H9 (cell line): Measurements from ENCODE around the gene KLHL12. TPM values are rescaled to one million over a fixed set of nuclear protein-coding genes. Genes with fewer than 3 reads are reported as not detected.
A peak's percentile ranks its signal among the peaks of the same experiment; 100 is the strongest.

ENCODE experiments used
- DNase-seq: peaks from one replicate; pipeline ENCODE4 v3.0.0-alpha.2; 2017
- H2AFZ ChIP-seq: one replicate; pipeline ENCODE4 v1.6.1; 2013; ENCODE audit warnings: mild to moderate bottlenecking, low read length, control low read depth, moderate library complexity
- H2AK5ac ChIP-seq: 2 replicates; pipeline ENCODE4 v1.6.1; 2013; ENCODE audit warnings: low read length, control low read depth, mixed read lengths; ENCODE audit not compliant: insufficient read length
- H2BK120ac ChIP-seq: one replicate; pipeline ENCODE4 v1.6.1; 2013; ENCODE audit warnings: low read depth, mild to moderate bottlenecking, low read length, control low read depth, inconsistent platforms; ENCODE audit not compliant: poor library complexity, severe bottlenecking
- H2BK12ac ChIP-seq: 2 replicates; pipeline ENCODE4 v1.6.1; 2013; ENCODE audit warnings: low read length, control low read depth, mixed read lengths, low read depth; ENCODE audit not compliant: insufficient read length
- H2BK15ac ChIP-seq: 2 replicates; pipeline ENCODE4 v1.6.1; 2013; ENCODE audit warnings: low read depth, low read length, control low read depth
- H2BK20ac ChIP-seq: one replicate; pipeline ENCODE4 v1.6.1; 2013; ENCODE audit warnings: low read depth, mild to moderate bottlenecking, low read length, control low read depth, inconsistent platforms; ENCODE audit not compliant: poor library complexity, severe bottlenecking
- H2BK5ac ChIP-seq: 2 replicates; pipeline ENCODE4 v1.6.1; 2013; ENCODE audit warnings: low read length, control low read depth, mixed read lengths; ENCODE audit not compliant: insufficient read length
- H3K14ac ChIP-seq: 2 replicates; pipeline ENCODE4 v1.6.1; 2013; ENCODE audit warnings: low read length, control low read depth; ENCODE audit not compliant: insufficient read depth
- H3K18ac ChIP-seq: 2 replicates; pipeline ENCODE4 v1.6.1; 2013; ENCODE audit warnings: low read depth, mild to moderate bottlenecking, mixed read lengths, low read length, control low read depth; ENCODE audit not compliant: insufficient read length
- H3K23ac ChIP-seq: 2 replicates; pipeline ENCODE4 v1.6.1; 2013; ENCODE audit warnings: low read length, control low read depth, mixed read lengths, low read depth; ENCODE audit not compliant: insufficient read length
- H3K23me2 ChIP-seq: 2 replicates; pipeline ENCODE4 v1.6.1; 2013; ENCODE audit warnings: low read depth, mild to moderate bottlenecking, mixed read lengths, low read length, control low read depth; ENCODE audit not compliant: insufficient read length, poor library complexity, severe bottlenecking
- H3K27ac ChIP-seq: 2 replicates; pipeline ENCODE4 v1.5.1; 2013; ENCODE audit warnings: low read length, control low read depth, mixed read lengths, low read depth; ENCODE audit not compliant: insufficient read length
- H3K27me3 ChIP-seq: 2 replicates; pipeline ENCODE4 v1.6.1; 2013; ENCODE audit warnings: low read length, control low read depth, inconsistent platforms; ENCODE audit not compliant: insufficient read depth
- H3K4ac ChIP-seq: 2 replicates; pipeline ENCODE4 v1.6.1; 2013; ENCODE audit warnings: low read depth, mild to moderate bottlenecking, control low read depth, inconsistent platforms, low read length, moderate library complexity
- H3K4me1 ChIP-seq: 2 replicates; pipeline ENCODE4 v1.6.1; 2013; ENCODE audit warnings: low read length, control low read depth, inconsistent platforms; ENCODE audit not compliant: insufficient read depth
- H3K4me2 ChIP-seq: 2 replicates; pipeline ENCODE4 v1.6.1; 2013; ENCODE audit warnings: low read length, control low read depth, mixed read lengths; ENCODE audit not compliant: insufficient read length, insufficient read depth
- H3K56ac ChIP-seq: 2 replicates; pipeline ENCODE4 v1.6.1; 2013; ENCODE audit warnings: low read depth, mild to moderate bottlenecking, mixed read lengths, low read length, control low read depth; ENCODE audit not compliant: insufficient read length
- H3K79me1 ChIP-seq: 2 replicates; pipeline ENCODE4 v1.6.1; 2013; ENCODE audit warnings: low read depth, mild to moderate bottlenecking, moderate library complexity, low read length, control low read depth, inconsistent platforms; ENCODE audit not compliant: insufficient read depth, poor library complexity, severe bottlenecking
- H3K79me2 ChIP-seq: 2 replicates; pipeline ENCODE4 v1.6.1; 2013; ENCODE audit warnings: low read length, control low read depth, inconsistent platforms; ENCODE audit not compliant: insufficient read depth
- H3K9ac ChIP-seq: 2 replicates; pipeline ENCODE4 v1.6.1; 2013; ENCODE audit warnings: low read length, control low read depth, mixed read lengths; ENCODE audit not compliant: insufficient read length; ENCODE audit errors: extremely low read depth
- H3K9me3 ChIP-seq: one replicate; pipeline ENCODE4 v1.6.1; 2013; ENCODE audit warnings: low read depth, low read length, inconsistent platforms; ENCODE audit not compliant: control insufficient read depth
- H3T11ph ChIP-seq: one replicate; pipeline ENCODE4 v1.6.1; 2013; ENCODE audit warnings: mild to moderate bottlenecking, low read length, control low read depth, inconsistent platforms
- H4K20me1 ChIP-seq: one replicate; pipeline ENCODE4 v1.6.1; 2013; ENCODE audit not compliant: control insufficient read depth, insufficient read length, insufficient read depth
- H4K5ac ChIP-seq: 2 replicates; pipeline ENCODE4 v1.6.1; 2013; ENCODE audit warnings: low read depth, mild to moderate bottlenecking, mixed read lengths, low read length, control low read depth; ENCODE audit not compliant: insufficient read length
- H4K8ac ChIP-seq: replicated peaks from 2 replicates; pipeline ENCODE4 v1.6.1; 2013; ENCODE audit warnings: low read length, control low read depth, mixed read lengths, low read depth; ENCODE audit not compliant: insufficient read length
- H4K91ac ChIP-seq: 2 replicates; pipeline ENCODE4 v1.6.1; 2013; ENCODE audit warnings: low read depth, mild to moderate bottlenecking, moderate library complexity, mixed read lengths, low read length, control low read depth; ENCODE audit not compliant: insufficient read length
- H3K27ac Mint-ChIP-seq, 3 experiments: 2 replicates in 2 of 3; 3 replicates in 1 of 3; pipeline ENCODE4 v1.8.0; 2020 to 2021; ENCODE audit warnings: mixed read lengths in 3 of 3, mild to moderate bottlenecking in 1 of 3, moderate library complexity in 1 of 3
- H3K27me3 Mint-ChIP-seq: 2 replicates; pipeline ENCODE4 v1.8.0; 2021; ENCODE audit warnings: low read depth, mild to moderate bottlenecking, moderate library complexity, mixed read lengths
- H3K36me3 Mint-ChIP-seq, 3 experiments: 2 replicates in 2 of 3; 3 replicates in 1 of 3; pipeline ENCODE4 v1.8.0; 2020 to 2021; ENCODE audit warnings: low read depth in 3 of 3, mixed read lengths in 3 of 3; ENCODE audit not compliant: insufficient read depth in 1 of 3
- H3K4me1 Mint-ChIP-seq, 2 experiments: 2 replicates each; pipeline ENCODE4 v1.8.0; 2020; ENCODE audit warnings: mixed read lengths in 2 of 2
- H3K4me3 Mint-ChIP-seq, 2 experiments: 2 replicates in 1 of 2; 3 replicates in 1 of 2; pipeline ENCODE4 v1.8.0; 2020 to 2021; ENCODE audit warnings: mild to moderate bottlenecking in 2 of 2, mixed read lengths in 2 of 2, moderate library complexity in 1 of 2
- H3K9me3 Mint-ChIP-seq, 2 experiments: 2 replicates in 1 of 2; 3 replicates in 1 of 2; pipeline ENCODE4 v1.8.0; 2020; ENCODE audit warnings: mild to moderate bottlenecking in 2 of 2, mixed read lengths in 2 of 2, moderate library complexity in 1 of 2
- CTCF ChIP-seq: fragments of 200-600 bp; sonication (generic); conservative IDR thresholded peaks from 3 replicates; pipeline ENCODE4 v1.8.0; 2021; ENCODE audit warnings: antibody characterized with exemption, mild to moderate bottlenecking
- WGBS: extraction: QIAGEN DNeasy Blood & Tissue Kit; methylation state at CpG from one replicate; pipeline ENCODE4 v1.1.7; 2013; ENCODE audit warnings: missing lambda C conversion rate, low lambda C conversion rate, mixed read lengths; ENCODE audit not compliant: insufficient read length; ENCODE audit errors: extremely low coverage; 5-methylcytosine and 5-hydroxymethylcytosine counted together
- total RNA-seq: library from RNA; stranded (reverse); gene quantifications from 2 replicates; pipeline ENCODE4 v1.2.1, GENCODE V29; 2021

Gene KLHL12
- total RNA-seq, 1 experiment from 2014 or later = 38.4 TPM

GRCh38 chr1:202844259-202844658, 82.8 kb downstream of the KLHL12 start:
- Histone ChIP-seq H3K79me1 (no peaks in the 10 kb centered on the region), H3K9ac (no peak overlapping the region), H3K18ac (no peak overlapping the region), H2BK15ac (no peak overlapping the region), H2AK5ac (no peak overlapping the region), H3K27me3 (no peaks in the 10 kb centered on the region), H2BK20ac (no peak overlapping the region), H3K9me3 (no peaks in the 10 kb centered on the region), H3K23ac (no peak overlapping the region), H4K91ac (no peak overlapping the region), H3K79me2 (no peaks in the 10 kb centered on the region), H3K4me1 (no peaks in the 10 kb centered on the region), H3K56ac (no peak overlapping the region), H3K4ac (no peak overlapping the region), H3K27ac (no peak overlapping the region), H2BK12ac (no peak overlapping the region), H4K8ac (no peak overlapping the region), H4K5ac (no peak overlapping the region), H4K20me1 (no peaks in the 10 kb centered on the region), H2BK5ac (no peak overlapping the region), H2AFZ (no peak overlapping the region), H3K23me2 (no peaks in the 10 kb centered on the region), H2BK120ac (no peak overlapping the region), H3K14ac (no peak overlapping the region), H3T11ph (no peak overlapping the region), H3K4me2 (no peak overlapping the region)
- Mint-ChIP-seq H3K27ac (peak overlapping the region in 1 of 3 experiments; percentile 14; a peak in 1 of 7 replicates), H3K36me3 (peaks cover 0 to 2% (median 1%) of the 10 kb centered on the region in 3 experiments; a peak in 1 of 7 replicates), H3K4me3 (no peak overlapping the region), H3K4me1 (peaks cover 10 to 14% of the 10 kb centered on the region in 2 experiments), H3K9me3 (no peaks in the 10 kb centered on the region), H3K27me3 (no peaks in the 10 kb centered on the region; the same call in none of the 2 replicates)
- WGBS = no CpG with 5 or more reads among the region's 5 CpGs
- no peak for TF ChIP-seq CTCF
- DNase-seq = no peak
